ENCODE data around the gene TFPI2. TPM values are rescaled to one million over a fixed set of nuclear protein-coding genes. Genes with fewer than 3 reads are reported as not detected.

TFPI2 gene
- total and polyA plus RNA-seq, 2 of the 4 experiments (the other 2 are of a cell fraction) = 48.9 to 99.0 TPM

DNA sequence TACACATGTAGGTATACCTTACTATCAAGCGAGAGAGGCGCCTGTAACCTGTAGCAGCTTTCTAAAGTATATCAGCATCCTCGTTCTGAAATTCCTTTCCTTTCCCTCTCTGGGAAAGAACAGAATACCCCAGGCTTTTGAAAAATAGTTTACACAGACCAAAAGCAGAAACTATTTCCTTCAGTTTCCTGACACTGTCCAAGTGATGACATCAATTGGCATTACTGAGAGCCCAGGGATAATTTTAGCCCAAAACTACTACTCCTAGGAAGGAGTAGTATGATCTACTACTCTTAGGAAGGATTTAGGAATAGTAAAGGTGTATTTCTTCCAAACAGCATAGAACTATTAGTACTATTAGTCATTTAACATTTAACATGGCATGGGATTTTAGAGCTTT lies 37.0 kb upstream of the TFPI2 start:
- Histone ChIP-seq H2BK15ac (ENCODE audit: low read depth, low read length) (no peak overlapping the region), H4K91ac (ENCODE audit: insufficient read depth, low read depth, low read length) (no peak overlapping the region), H4K5ac (ENCODE audit: low read depth, low read length) (no peak overlapping the region), H3K14ac (replicated peaks; ENCODE audit: low read depth, low read length) (no peak overlapping the region), H2AK9ac (replicated peaks; ENCODE audit: low read depth, low read length, poor library complexity) (no peak overlapping the region), H3K79me1 (ENCODE audit: low read depth in 1 of 2, low read length in 2 of 2) (peaks cover 10 to 27% of the 10 kb centered on the region in 2 experiments; a peak in 2 of 4 replicates), H3K27ac (ENCODE audit: insufficient read depth, low read length) (no peak overlapping the region), H3K9me3 (ENCODE audit: control insufficient read depth, insufficient read depth, low read length) (no peaks in the 10 kb centered on the region), H2AK5ac (ENCODE audit: low read depth, low read length) (no peak overlapping the region), H2AFZ (replicated peaks; ENCODE audit: low read length, poor library complexity) (no peak overlapping the region), H2BK20ac (ENCODE audit: low read depth, low read length) (no peak overlapping the region), H2BK5ac (ENCODE audit: low read depth, low read length, poor library complexity, severe bottlenecking) (no peak overlapping the region), H3K4ac (ENCODE audit: low read depth, low read length) (no peak overlapping the region), H3K36me3 (ENCODE audit: control insufficient read depth, insufficient read depth, low read length) (peaks cover 12% of the 10 kb centered on the region), H2BK120ac (ENCODE audit: low read depth, low read length) (no peak overlapping the region), H3K27me3 (ENCODE audit: control insufficient read depth, insufficient read depth, low read length) (no peaks in the 10 kb centered on the region), H3K9me1 (ENCODE audit: insufficient read depth, low read length) (no peaks in the 10 kb centered on the region), H3K18ac (ENCODE audit: low read depth, low read length) (no peak overlapping the region; the same call in 1 of the 2 replicates), H3K23ac (ENCODE audit: low read depth, low read length) (no peak overlapping the region), H4K20me1 (ENCODE audit: insufficient read depth, low read length) (no peaks in the 10 kb centered on the region), H4K8ac (ENCODE audit: low read depth in 2 of 2, low read length in 2 of 2) (no peak overlapping the region), H3K9ac (ENCODE audit: low read depth, low read length) (no peak overlapping the region), H3K56ac (ENCODE audit: extremely low read depth, insufficient read depth, low read length) (no peak overlapping the region), H3K4me1 (ENCODE audit: control insufficient read depth, insufficient read depth, low read length) (peaks cover 4% of the 10 kb centered on the region), H3K4me2 (ENCODE audit: low read depth, low read length) (no peak overlapping the region), H3K4me3 (ENCODE audit: insufficient read depth, low read depth, low read length) (no peak overlapping the region)
- ATAC-seq (ENCODE audit: low read depth) (no peak), DNase-seq (no peak)
- in situ Hi-C loops (cut with MboI; ENCODE audit: low sequenced_read_pairs) (no loop called here), dilution Hi-C loops (cut with HindIII; ENCODE audit: low sequenced_read_pairs, unreplicated experiment) (no loop called here), intact Hi-C loops (cut with micrococcal nuclease) (no loop called here)
- POLR2A ChIA-PET (ENCODE audit: unreplicated experiment) = no interaction called here
- BruUV-seq (replicated peaks) = no TSS peak
- WGBS, 2 experiments (ENCODE audit: extremely low coverage in 2 of 2, insufficient read length in 1 of 2) = 100% methylated on average over 1 of the region's 3 CpGs; no CpG with 5 or more reads in 1 of the 2 experiments
- TF ChIP-seq CEBPB (IDR thresholded peaks at IDR 0.05; ENCODE audit: low read depth, low read length) (no peak), NFE2L2 (IDR thresholded peaks at IDR 0.05; ENCODE audit: low read depth, low read length) (no peak), CHD1 (IDR thresholded peaks at IDR 0.05; ENCODE audit: low read depth, low read length) (no peak), SMC3 (IDR thresholded peaks at IDR 0.05; ENCODE audit: low read depth, low read length) (no peak), BHLHE40 (IDR thresholded peaks at IDR 0.05; ENCODE audit: low read depth, low read length) (no peak), MAFK (IDR thresholded peaks at IDR 0.05; ENCODE audit: low read depth, low read length) (no peak), RFX5 (IDR thresholded peaks at IDR 0.05; ENCODE audit: low read depth, low read length) (no peak)
- TF ChIP-seq, protein P1, sequence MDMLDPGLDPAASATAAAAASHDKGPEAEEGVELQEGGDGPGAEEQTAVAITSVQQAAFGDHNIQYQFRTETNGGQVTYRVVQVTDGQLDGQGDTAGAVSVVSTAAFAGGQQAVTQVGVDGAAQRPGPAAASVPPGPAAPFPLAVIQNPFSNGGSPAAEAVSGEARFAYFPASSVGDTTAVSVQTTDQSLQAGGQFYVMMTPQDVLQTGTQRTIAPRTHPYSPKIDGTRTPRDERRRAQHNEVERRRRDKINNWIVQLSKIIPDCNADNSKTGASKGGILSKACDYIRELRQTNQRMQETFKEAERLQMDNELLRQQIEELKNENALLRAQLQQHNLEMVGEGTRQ (IDR thresholded peaks at IDR 0.05; ENCODE audit: low read depth, low read length) = no peak
- TF ChIP-seq, protein P2, sequence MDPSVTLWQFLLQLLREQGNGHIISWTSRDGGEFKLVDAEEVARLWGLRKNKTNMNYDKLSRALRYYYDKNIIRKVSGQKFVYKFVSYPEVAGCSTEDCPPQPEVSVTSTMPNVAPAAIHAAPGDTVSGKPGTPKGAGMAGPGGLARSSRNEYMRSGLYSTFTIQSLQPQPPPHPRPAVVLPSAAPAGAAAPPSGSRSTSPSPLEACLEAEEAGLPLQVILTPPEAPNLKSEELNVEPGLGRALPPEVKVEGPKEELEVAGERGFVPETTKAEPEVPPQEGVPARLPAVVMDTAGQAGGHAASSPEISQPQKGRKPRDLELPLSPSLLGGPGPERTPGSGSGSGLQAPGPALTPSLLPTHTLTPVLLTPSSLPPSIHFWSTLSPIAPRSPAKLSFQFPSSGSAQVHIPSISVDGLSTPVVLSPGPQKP (IDR thresholded peaks at IDR 0.05; ENCODE audit: borderline replicate concordance, low read depth, low read length) = no peak
- CTCF ChIA-PET = no interaction called here
